ENCODE data around the gene GPM6B. TPM values are rescaled to one million over a fixed set of nuclear protein-coding genes. Genes with fewer than 3 reads are reported as not detected.
A peak's percentile ranks its signal among the peaks of the same experiment; 100 is the strongest.

The GPM6B gene
- polyA plus RNA-seq, 1 donor from 2014 or later, result 205 TPM

DNA sequence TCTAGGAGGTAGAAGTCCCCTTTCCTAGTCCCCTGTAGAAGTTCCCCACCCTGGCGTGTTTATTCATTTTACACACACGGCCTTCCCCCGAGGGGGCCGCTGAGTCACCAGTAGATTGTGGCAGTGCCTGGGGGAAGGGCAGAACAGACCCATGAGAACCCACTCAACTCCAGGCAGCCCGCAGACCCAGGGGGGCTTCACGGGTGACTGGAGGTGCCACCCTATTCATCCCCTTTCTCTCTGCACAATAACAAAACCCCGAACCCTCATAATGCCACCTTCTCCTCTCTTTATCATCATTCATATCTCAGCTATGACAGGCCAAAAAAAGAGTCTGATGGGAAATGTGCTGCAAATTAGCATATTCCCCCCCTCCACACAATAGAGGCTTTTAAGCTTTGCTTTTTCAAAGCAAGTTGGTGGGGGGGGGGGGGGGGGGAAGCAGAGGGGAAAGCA is 20.4 kb upstream of the GPM6B start:
- H3K79me2 ChIP-seq (replicated peaks; ENCODE audit: insufficient read depth, low read length), result no peaks in the 10 kb centered on the region
- H3K9ac ChIP-seq (ENCODE audit: low read length), result peak overlapping the region; percentile 20
- no peaks in the 10 kb centered on the region for H3K9me3 ChIP-seq (ENCODE audit: low read length)
- H3K4me2 ChIP-seq (ENCODE audit: low read length), result no peak overlapping the region
- no peaks in the 10 kb centered on the region for H3K9me2 ChIP-seq (ENCODE audit: insufficient read depth, low read length)
- no peaks in the 10 kb centered on the region for H3F3A ChIP-seq (ENCODE audit: insufficient read depth, low read length, poor library complexity, severe bottlenecking)
- TF ChIP-seq SMC3 (conservative IDR thresholded peaks at IDR 0.05; ENCODE audit: poor library complexity), result no peak
- TF ChIP-seq, protein P1, sequence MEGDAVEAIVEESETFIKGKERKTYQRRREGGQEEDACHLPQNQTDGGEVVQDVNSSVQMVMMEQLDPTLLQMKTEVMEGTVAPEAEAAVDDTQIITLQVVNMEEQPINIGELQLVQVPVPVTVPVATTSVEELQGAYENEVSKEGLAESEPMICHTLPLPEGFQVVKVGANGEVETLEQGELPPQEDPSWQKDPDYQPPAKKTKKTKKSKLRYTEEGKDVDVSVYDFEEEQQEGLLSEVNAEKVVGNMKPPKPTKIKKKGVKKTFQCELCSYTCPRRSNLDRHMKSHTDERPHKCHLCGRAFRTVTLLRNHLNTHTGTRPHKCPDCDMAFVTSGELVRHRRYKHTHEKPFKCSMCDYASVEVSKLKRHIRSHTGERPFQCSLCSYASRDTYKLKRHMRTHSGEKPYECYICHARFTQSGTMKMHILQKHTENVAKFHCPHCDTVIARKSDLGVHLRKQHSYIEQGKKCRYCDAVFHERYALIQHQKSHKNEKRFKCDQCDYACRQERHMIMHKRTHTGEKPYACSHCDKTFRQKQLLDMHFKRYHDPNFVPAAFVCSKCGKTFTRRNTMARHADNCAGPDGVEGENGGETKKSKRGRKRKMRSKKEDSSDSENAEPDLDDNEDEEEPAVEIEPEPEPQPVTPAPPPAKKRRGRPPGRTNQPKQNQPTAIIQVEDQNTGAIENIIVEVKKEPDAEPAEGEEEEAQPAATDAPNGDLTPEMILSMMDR (IDR thresholded peaks at IDR 0.05; ENCODE audit: poor library complexity, severe bottlenecking), result no peak
- TF ChIP-seq EZH2 (IDR thresholded peaks at IDR 0.05; ENCODE audit: borderline replicate concordance, insufficient read depth, low read length, poor library complexity, severe bottlenecking), result no peak
- TF ChIP-seq, protein P2, sequence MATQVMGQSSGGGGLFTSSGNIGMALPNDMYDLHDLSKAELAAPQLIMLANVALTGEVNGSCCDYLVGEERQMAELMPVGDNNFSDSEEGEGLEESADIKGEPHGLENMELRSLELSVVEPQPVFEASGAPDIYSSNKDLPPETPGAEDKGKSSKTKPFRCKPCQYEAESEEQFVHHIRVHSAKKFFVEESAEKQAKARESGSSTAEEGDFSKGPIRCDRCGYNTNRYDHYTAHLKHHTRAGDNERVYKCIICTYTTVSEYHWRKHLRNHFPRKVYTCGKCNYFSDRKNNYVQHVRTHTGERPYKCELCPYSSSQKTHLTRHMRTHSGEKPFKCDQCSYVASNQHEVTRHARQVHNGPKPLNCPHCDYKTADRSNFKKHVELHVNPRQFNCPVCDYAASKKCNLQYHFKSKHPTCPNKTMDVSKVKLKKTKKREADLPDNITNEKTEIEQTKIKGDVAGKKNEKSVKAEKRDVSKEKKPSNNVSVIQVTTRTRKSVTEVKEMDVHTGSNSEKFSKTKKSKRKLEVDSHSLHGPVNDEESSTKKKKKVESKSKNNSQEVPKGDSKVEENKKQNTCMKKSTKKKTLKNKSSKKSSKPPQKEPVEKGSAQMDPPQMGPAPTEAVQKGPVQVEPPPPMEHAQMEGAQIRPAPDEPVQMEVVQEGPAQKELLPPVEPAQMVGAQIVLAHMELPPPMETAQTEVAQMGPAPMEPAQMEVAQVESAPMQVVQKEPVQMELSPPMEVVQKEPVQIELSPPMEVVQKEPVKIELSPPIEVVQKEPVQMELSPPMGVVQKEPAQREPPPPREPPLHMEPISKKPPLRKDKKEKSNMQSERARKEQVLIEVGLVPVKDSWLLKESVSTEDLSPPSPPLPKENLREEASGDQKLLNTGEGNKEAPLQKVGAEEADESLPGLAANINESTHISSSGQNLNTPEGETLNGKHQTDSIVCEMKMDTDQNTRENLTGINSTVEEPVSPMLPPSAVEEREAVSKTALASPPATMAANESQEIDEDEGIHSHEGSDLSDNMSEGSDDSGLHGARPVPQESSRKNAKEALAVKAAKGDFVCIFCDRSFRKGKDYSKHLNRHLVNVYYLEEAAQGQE (IDR thresholded peaks at IDR 0.05; ENCODE audit: borderline replicate concordance), result no peak
- no peak for TF ChIP-seq MXI1 (conservative IDR thresholded peaks at IDR 0.05; ENCODE audit: poor library complexity, severe bottlenecking)
- TF ChIP-seq TAF1 (IDR thresholded peaks at IDR 0.05; ENCODE audit: low read depth), result no peak
- H3K27me3 ChIP-seq (ENCODE audit: insufficient read depth, low read depth, low read length), result no peaks in the 10 kb centered on the region
- no peaks in the 10 kb centered on the region for H4K20me1 ChIP-seq (ENCODE audit: insufficient read depth)
- no peak overlapping the region for H3K27ac ChIP-seq (ENCODE audit: low read length)
- no peaks in the 10 kb centered on the region for H3K36me3 ChIP-seq (ENCODE audit: insufficient read depth, low read length)
- no peak overlapping the region for H2AFZ ChIP-seq (ENCODE audit: low read depth, low read length)
- peak overlapping the region; percentile 34 for H3K4me3 ChIP-seq (ENCODE audit: low read length)

DNA sequence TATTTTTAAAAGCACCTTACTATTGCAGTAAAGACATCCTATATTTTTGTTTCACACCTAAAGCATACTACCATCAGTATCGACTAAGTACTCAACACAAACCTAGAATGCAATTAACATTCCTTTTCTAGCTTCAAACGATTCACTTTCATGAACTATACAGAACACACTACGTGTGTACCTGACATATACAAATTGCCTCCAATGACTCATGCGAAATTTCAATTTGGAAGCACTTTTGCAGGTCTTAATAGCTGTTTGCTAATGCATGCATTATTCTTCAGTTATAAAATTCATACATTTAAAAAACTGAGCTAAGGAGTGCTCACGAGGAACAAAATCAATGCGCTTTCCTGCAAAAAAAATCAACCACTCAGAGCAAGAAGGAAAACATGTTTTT is 19.7 kb upstream of the GPM6B start:
- Histone ChIP-seq H3K4me3 (ENCODE audit: low read length) (no peak overlapping the region), H3K4me2 (ENCODE audit: low read length) (no peak overlapping the region), H2AFZ (ENCODE audit: low read depth, low read length) (no peak overlapping the region), H3F3A (ENCODE audit: insufficient read depth, low read length, poor library complexity, severe bottlenecking) (no peaks in the 10 kb centered on the region), H3K9ac (ENCODE audit: low read length) (no peak overlapping the region), H3K79me2 (replicated peaks; ENCODE audit: insufficient read depth, low read length) (no peaks in the 10 kb centered on the region), H3K36me3 (ENCODE audit: insufficient read depth, low read length) (no peaks in the 10 kb centered on the region), H4K20me1 (ENCODE audit: insufficient read depth) (no peaks in the 10 kb centered on the region), H3K9me2 (ENCODE audit: insufficient read depth, low read length) (no peaks in the 10 kb centered on the region), H3K27ac (ENCODE audit: low read length) (no peak overlapping the region), H3K27me3 (ENCODE audit: insufficient read depth, low read depth, low read length) (no peaks in the 10 kb centered on the region), H3K9me3 (ENCODE audit: low read length) (no peaks in the 10 kb centered on the region)
- TF ChIP-seq, protein P1 (IDR thresholded peaks at IDR 0.05; ENCODE audit: poor library complexity, severe bottlenecking), result no peak
- TF ChIP-seq MXI1 (conservative IDR thresholded peaks at IDR 0.05; ENCODE audit: poor library complexity, severe bottlenecking) (no peak), EZH2 (IDR thresholded peaks at IDR 0.05; ENCODE audit: borderline replicate concordance, insufficient read depth, low read length, poor library complexity, severe bottlenecking) (no peak), POLR2AphosphoS5 (IDR thresholded peaks at IDR 0.05) (no peak), TAF1 (IDR thresholded peaks at IDR 0.05; ENCODE audit: low read depth) (no peak), EP300 (conservative IDR thresholded peaks at IDR 0.05; ENCODE audit: poor library complexity, severe bottlenecking) (no peak), RAD21 (conservative IDR thresholded peaks at IDR 0.05) (no peak)
- TF ChIP-seq, protein P2 (IDR thresholded peaks at IDR 0.05; ENCODE audit: borderline replicate concordance), result no peak
